SK-N-SH (cell line): ENCODE results near the gene ADAR. TPM values are rescaled to one million over a fixed set of nuclear protein-coding genes. Genes with fewer than 3 reads are reported as not detected.

Experiments used
- CTCF ChIA-PET: fragments of 300-600, 350-600 bp; formaldehyde crosslinking; extraction: SDS; loops from one replicate; lab custom pipeline; 2021; lab: Yijun Ruan, JAX
- POLR2A ChIA-PET: fragments of 350-600 bp; sonication (Branson Sonifier 250); formaldehyde crosslinking; extraction: SDS; loops from one replicate; lab custom pipeline; 2020; ENCODE audit warnings: antibody characterized with exemption, inconsistent platforms; lab: Yijun Ruan, JAX
- DNase-seq: peaks from one replicate; pipeline ENCODE4 v3.0.0; 2012
- H2AFZ ChIP-seq: fragments of 200-600 bp; sonication (generic); 2 replicates; pipeline ENCODE4 v1.8.1; 2016; ENCODE audit warnings: antibody characterized with exemption, mild to moderate bottlenecking, low read depth
- H3F3A ChIP-seq: fragments of 200-600 bp; sonication (generic); replicated peaks from 2 replicates; pipeline ENCODE3; 2016; ENCODE audit warnings: antibody characterized with exemption, mild to moderate bottlenecking; ENCODE audit not compliant: insufficient read depth
- H3K27ac ChIP-seq, 2 experiments: fragments of 200-500 bp in 1 of 2; fragments of 200-600 bp in 1 of 2; sonication (Bioruptor generic) in 1 of 2; sonication (generic), shearing (Covaris generic) in 1 of 2; 2 replicates each; pipeline versions ENCODE4 v1.5.1 to v1.6.1; 2014 to 2016; ENCODE audit warnings: low read depth in 2 of 2, inconsistent platforms in 1 of 2, low read length in 1 of 2, mild to moderate bottlenecking in 1 of 2, mixed read lengths in 1 of 2
- H3K27me3 ChIP-seq: fragments of 200-600 bp; sonication (generic), shearing (Covaris generic); 2 replicates; pipeline ENCODE4 v1.6.1; 2016; ENCODE audit warnings: mixed run types; ENCODE audit not compliant: insufficient read depth
- H3K36me3 ChIP-seq, 2 experiments: fragments of 200-500 bp in 1 of 2; fragments of 200-600 bp in 1 of 2; sonication (Bioruptor generic) in 1 of 2; sonication (generic) in 1 of 2; replicated peaks in 1 of 2; 2 replicates each; pipeline versions ENCODE3 to v1.5.1; 2014 to 2016; ENCODE audit warnings: low read length in 1 of 2, mild to moderate bottlenecking in 1 of 2; ENCODE audit not compliant: insufficient read depth in 2 of 2, control insufficient read depth in 1 of 2
- H3K4me1 ChIP-seq, 2 experiments: fragments of 200-500 bp in 1 of 2; fragments of 200-600 bp in 1 of 2; sonication (Bioruptor generic) in 1 of 2; sonication (generic), shearing (Covaris generic) in 1 of 2; 2 replicates each; pipeline versions ENCODE4 v1.5.1 to v1.6.1; 2014 to 2016; ENCODE audit warnings: low read depth in 1 of 2, low read length in 1 of 2, mixed run types in 1 of 2; ENCODE audit not compliant: insufficient read depth in 2 of 2, control insufficient read depth in 1 of 2
- H3K4me2 ChIP-seq: fragments of 200-600 bp; sonication (generic), shearing (Covaris generic); 2 replicates; pipeline ENCODE4 v1.6.1; 2017; ENCODE audit warnings: mixed run types
- H3K4me3 ChIP-seq, 2 experiments: fragments of 200-500 bp in 1 of 2; fragments of 200-600 bp in 1 of 2; sonication (Bioruptor generic) in 1 of 2; sonication (generic), shearing (Covaris generic) in 1 of 2; 2 replicates each; pipeline versions ENCODE4 v1.5.1 to v1.8.1; 2014 to 2016; ENCODE audit warnings: low read depth in 2 of 2, inconsistent platforms in 1 of 2, low read length in 1 of 2, mild to moderate bottlenecking in 1 of 2, mixed read lengths in 1 of 2, moderate library complexity in 1 of 2
- H3K79me2 ChIP-seq: fragments of 200-600 bp; sonication (generic); 2 replicates; pipeline ENCODE4 v1.8.1; 2017; ENCODE audit warnings: mild to moderate bottlenecking; ENCODE audit not compliant: insufficient read depth
- H3K9ac ChIP-seq: fragments of 200-600 bp; sonication (generic); 2 replicates; pipeline ENCODE4 v1.6.1; 2017; ENCODE audit warnings: mixed run types
- H3K9me2 ChIP-seq: fragments of 200-600 bp; sonication (generic); 2 replicates; pipeline ENCODE4 v1.6.1; 2017; ENCODE audit warnings: mixed run types
- H3K9me3 ChIP-seq: fragments of 200-600 bp; sonication (generic); 2 replicates; pipeline ENCODE4 v1.6.1; 2017; ENCODE audit warnings: mixed run types, mild to moderate bottlenecking, moderate library complexity
- H4K20me1 ChIP-seq: fragments of 200-600 bp; sonication (generic); 2 replicates; pipeline ENCODE4 v1.6.1; 2017; ENCODE audit warnings: mild to moderate bottlenecking, mixed run types; ENCODE audit not compliant: insufficient read depth
- CHD2 ChIP-seq: fragments of 150-350 bp; IDR thresholded peaks from 2 replicates; pipeline ENCODE4 v1.6.1; 2018; ENCODE audit warnings: low read length; ENCODE audit not compliant: partially characterized antibody
- ELF1 ChIP-seq: IDR thresholded peaks from 2 replicates; pipeline ENCODE4 v1.4.0; 2012
- EP300 ChIP-seq, 2 experiments: IDR thresholded peaks; 2 replicates each; pipeline versions ENCODE4 v1.4.0 to v1.6.1; 2012; ENCODE audit warnings: borderline replicate concordance in 1 of 2, low read depth in 1 of 2, low read length in 1 of 2
- EZH2phosphoT487 ChIP-seq: fragments of 200-600 bp; sonication (generic); IDR thresholded peaks from 2 replicates; pipeline ENCODE4 v1.6.1; 2017; ENCODE audit warnings: low read depth, mixed run types, mild to moderate bottlenecking, antibody characterized with exemption, moderate library complexity, borderline replicate concordance
- FOXJ3 ChIP-seq: sonication (generic); formaldehyde crosslinking; IDR thresholded peaks from 2 replicates; pipeline ENCODE4 v1.5.1; 2020; ENCODE audit warnings: mild to moderate bottlenecking, missing genetic modification reagents
- FOXM1 ChIP-seq: IDR thresholded peaks from 2 replicates; pipeline ENCODE4 v1.4.0; 2012; ENCODE audit warnings: low read depth, mild to moderate bottlenecking
- GABPA ChIP-seq: IDR thresholded peaks from 2 replicates; pipeline ENCODE4 v1.4.0; 2012; ENCODE audit warnings: low read depth, mild to moderate bottlenecking
- JUND ChIP-seq: IDR thresholded peaks from 2 replicates; pipeline ENCODE4 v1.4.0; 2012
- MEF2A ChIP-seq: IDR thresholded peaks from 2 replicates; pipeline ENCODE4 v1.4.0; 2012; ENCODE audit warnings: low read depth, borderline replicate concordance
- RAD21 ChIP-seq: IDR thresholded peaks from 2 replicates; pipeline ENCODE4 v1.6.1; 2012; ENCODE audit warnings: mild to moderate bottlenecking, low read length
- RCOR1 ChIP-seq: fragments of 150-350 bp; IDR thresholded peaks from 2 replicates; pipeline ENCODE4 v1.6.1; 2017; ENCODE audit warnings: antibody characterized with exemption, low read length
- RFX5 ChIP-seq: IDR thresholded peaks from 2 replicates; pipeline ENCODE4 v1.6.1; 2012; ENCODE audit warnings: mild to moderate bottlenecking, improper control_type of control experiment, low read length
- SIN3A ChIP-seq: IDR thresholded peaks from 2 replicates; pipeline ENCODE4 v1.6.1; 2012; ENCODE audit warnings: low read depth, mild to moderate bottlenecking, low read length, moderate library complexity, borderline replicate concordance
- SMC3 ChIP-seq: IDR thresholded peaks from 2 replicates; pipeline ENCODE4 v1.6.1; 2012; ENCODE audit warnings: low read depth, low read length, improper control_type of control experiment
- TAF1 ChIP-seq: IDR thresholded peaks from 2 replicates; pipeline ENCODE4 v1.6.1; 2012; ENCODE audit warnings: low read depth, mild to moderate bottlenecking, low read length, moderate library complexity, borderline replicate concordance
- TEAD4 ChIP-seq: IDR thresholded peaks from 2 replicates; pipeline ENCODE4 v1.4.0; 2012; ENCODE audit warnings: mild to moderate bottlenecking, borderline replicate concordance; ENCODE audit not compliant: insufficient read depth
- USF2 ChIP-seq: fragments of 150-350 bp; IDR thresholded peaks from 2 replicates; pipeline ENCODE4 v1.6.1; 2017; ENCODE audit warnings: antibody characterized with exemption, low read length, low read depth, borderline replicate concordance
- WGBS: methylation state at CpG from one replicate; pipeline ENCODE4 v1.1.6; 2017; ENCODE audit warnings: low lambda C conversion rate; 5-methylcytosine and 5-hydroxymethylcytosine counted together
- polyA plus RNA-seq, 3 experiments: library from polyadenylated mRNA; depleted of rRNA; stranded (reverse); fragments of >200 nt; gene quantifications; 2 replicates each; pipeline ENCODE4 v1.2.3, GENCODE V29; 2012
- TF ChIP-seq, protein P1 (sequence below): fragments of 200-600 bp; sonication (generic); IDR thresholded peaks from 2 replicates; pipeline ENCODE4 v1.6.1; 2017; ENCODE audit warnings: antibody characterized with exemption, mild to moderate bottlenecking, moderate library complexity
- TF ChIP-seq, protein P2 (sequence below): IDR thresholded peaks from 2 replicates; pipeline ENCODE4; 2012
- TF ChIP-seq, protein P3 (sequence below): IDR thresholded peaks from 2 replicates; pipeline ENCODE4 v1.4.0; 2012; ENCODE audit warnings: low read depth, borderline replicate concordance
- TF ChIP-seq, protein P4 (sequence below): IDR thresholded peaks from 2 replicates; pipeline ENCODE4 v1.6.1; 2012; ENCODE audit warnings: mild to moderate bottlenecking, low read depth, low read length, moderate library complexity

The ADAR gene
- polyA plus RNA-seq, 1 of the 3 experiments (the other 2 are of a cell fraction): 61.1 TPM

GRCh38 chr1:154559466-154560044 lies 48.4 kb downstream of the ADAR start:
- peak overlapping the region; percentile 75 to 96 for H3K27ac ChIP-seq
- H3K4me3 ChIP-seq: peak overlapping the region; percentile 60 to 87
- peaks cover 7 to 32% of the 10 kb centered on the region in 2 experiments; a peak in 2 of 4 replicates for H3K4me1 ChIP-seq
- peak overlapping the region; percentile 68 for H3K9ac ChIP-seq
- ChIA-PET POLR2A (interaction anchor here (0.5 to 1.0 kb wide), 5 partner anchors 9 to 339 kb away, joined by 3 to 6 read pairs (median 4); partner anchors contain the start of gene CHRNB2), CTCF (interaction anchor here (0.6 to 3.7 kb wide), 40 partner anchors 9 to 571 kb away, joined by 3 to 41 read pairs (median 4); partner anchors contain the start of genes CHRNB2 and KCNN3)
- peaks cover 6% of the 10 kb centered on the region for H3F3A ChIP-seq
- H2AFZ ChIP-seq: peak overlapping the region; percentile 80
- WGBS: 13% methylated on average over 13 of the region's 13 CpGs
- TF ChIP-seq RCOR1 (0 out of 2 replicates have a peak, but pooled peaks have one; percentile 27), FOXM1 (no peak), USF2 (no peak), RAD21 (peak; percentile 93), SMC3 (peak; percentile 84), CHD2 (no peak), JUND (no peak), ELF1 (no peak), RFX5 (peak; percentile 60; the same call in 1 of the 2 replicates), FOXJ3 (CRISPR knock-in tag) (no peak), EZH2phosphoT487 (no peak), SIN3A (no peak), TEAD4 (no peak), EP300 (IDR thresholded peaks at IDR 0.05; ENCODE audit: borderline replicate concordance in 1 of 2, low read depth in 1 of 2, low read length in 1 of 2) (peak in 1 of 2 experiments; percentile 25; a peak in 1 of 4 replicates), GABPA (no peak), MEF2A (no peak), TAF1 (no peak)
- TF ChIP-seq, protein P1, sequence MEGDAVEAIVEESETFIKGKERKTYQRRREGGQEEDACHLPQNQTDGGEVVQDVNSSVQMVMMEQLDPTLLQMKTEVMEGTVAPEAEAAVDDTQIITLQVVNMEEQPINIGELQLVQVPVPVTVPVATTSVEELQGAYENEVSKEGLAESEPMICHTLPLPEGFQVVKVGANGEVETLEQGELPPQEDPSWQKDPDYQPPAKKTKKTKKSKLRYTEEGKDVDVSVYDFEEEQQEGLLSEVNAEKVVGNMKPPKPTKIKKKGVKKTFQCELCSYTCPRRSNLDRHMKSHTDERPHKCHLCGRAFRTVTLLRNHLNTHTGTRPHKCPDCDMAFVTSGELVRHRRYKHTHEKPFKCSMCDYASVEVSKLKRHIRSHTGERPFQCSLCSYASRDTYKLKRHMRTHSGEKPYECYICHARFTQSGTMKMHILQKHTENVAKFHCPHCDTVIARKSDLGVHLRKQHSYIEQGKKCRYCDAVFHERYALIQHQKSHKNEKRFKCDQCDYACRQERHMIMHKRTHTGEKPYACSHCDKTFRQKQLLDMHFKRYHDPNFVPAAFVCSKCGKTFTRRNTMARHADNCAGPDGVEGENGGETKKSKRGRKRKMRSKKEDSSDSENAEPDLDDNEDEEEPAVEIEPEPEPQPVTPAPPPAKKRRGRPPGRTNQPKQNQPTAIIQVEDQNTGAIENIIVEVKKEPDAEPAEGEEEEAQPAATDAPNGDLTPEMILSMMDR: peak; percentile 93
- TF ChIP-seq, protein P2, sequence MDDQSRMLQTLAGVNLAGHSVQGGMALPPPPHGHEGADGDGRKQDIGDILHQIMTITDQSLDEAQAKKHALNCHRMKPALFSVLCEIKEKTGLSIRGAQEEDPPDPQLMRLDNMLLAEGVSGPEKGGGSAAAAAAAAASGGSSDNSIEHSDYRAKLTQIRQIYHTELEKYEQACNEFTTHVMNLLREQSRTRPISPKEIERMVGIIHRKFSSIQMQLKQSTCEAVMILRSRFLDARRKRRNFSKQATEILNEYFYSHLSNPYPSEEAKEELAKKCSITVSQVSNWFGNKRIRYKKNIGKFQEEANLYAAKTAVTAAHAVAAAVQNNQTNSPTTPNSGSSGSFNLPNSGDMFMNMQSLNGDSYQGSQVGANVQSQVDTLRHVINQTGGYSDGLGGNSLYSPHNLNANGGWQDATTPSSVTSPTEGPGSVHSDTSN: no peak
- TF ChIP-seq, protein P3, sequence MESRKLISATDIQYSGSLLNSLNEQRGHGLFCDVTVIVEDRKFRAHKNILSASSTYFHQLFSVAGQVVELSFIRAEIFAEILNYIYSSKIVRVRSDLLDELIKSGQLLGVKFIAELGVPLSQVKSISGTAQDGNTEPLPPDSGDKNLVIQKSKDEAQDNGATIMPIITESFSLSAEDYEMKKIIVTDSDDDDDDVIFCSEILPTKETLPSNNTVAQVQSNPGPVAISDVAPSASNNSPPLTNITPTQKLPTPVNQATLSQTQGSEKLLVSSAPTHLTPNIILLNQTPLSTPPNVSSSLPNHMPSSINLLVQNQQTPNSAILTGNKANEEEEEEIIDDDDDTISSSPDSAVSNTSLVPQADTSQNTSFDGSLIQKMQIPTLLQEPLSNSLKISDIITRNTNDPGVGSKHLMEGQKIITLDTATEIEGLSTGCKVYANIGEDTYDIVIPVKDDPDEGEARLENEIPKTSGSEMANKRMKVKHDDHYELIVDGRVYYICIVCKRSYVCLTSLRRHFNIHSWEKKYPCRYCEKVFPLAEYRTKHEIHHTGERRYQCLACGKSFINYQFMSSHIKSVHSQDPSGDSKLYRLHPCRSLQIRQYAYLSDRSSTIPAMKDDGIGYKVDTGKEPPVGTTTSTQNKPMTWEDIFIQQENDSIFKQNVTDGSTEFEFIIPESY: no peak
- TF ChIP-seq, protein P4, sequence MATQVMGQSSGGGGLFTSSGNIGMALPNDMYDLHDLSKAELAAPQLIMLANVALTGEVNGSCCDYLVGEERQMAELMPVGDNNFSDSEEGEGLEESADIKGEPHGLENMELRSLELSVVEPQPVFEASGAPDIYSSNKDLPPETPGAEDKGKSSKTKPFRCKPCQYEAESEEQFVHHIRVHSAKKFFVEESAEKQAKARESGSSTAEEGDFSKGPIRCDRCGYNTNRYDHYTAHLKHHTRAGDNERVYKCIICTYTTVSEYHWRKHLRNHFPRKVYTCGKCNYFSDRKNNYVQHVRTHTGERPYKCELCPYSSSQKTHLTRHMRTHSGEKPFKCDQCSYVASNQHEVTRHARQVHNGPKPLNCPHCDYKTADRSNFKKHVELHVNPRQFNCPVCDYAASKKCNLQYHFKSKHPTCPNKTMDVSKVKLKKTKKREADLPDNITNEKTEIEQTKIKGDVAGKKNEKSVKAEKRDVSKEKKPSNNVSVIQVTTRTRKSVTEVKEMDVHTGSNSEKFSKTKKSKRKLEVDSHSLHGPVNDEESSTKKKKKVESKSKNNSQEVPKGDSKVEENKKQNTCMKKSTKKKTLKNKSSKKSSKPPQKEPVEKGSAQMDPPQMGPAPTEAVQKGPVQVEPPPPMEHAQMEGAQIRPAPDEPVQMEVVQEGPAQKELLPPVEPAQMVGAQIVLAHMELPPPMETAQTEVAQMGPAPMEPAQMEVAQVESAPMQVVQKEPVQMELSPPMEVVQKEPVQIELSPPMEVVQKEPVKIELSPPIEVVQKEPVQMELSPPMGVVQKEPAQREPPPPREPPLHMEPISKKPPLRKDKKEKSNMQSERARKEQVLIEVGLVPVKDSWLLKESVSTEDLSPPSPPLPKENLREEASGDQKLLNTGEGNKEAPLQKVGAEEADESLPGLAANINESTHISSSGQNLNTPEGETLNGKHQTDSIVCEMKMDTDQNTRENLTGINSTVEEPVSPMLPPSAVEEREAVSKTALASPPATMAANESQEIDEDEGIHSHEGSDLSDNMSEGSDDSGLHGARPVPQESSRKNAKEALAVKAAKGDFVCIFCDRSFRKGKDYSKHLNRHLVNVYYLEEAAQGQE: 0 out of 2 replicates have a peak, but pooled peaks have one; percentile 34
- H4K20me1 ChIP-seq: peaks cover 18% of the 10 kb centered on the region; the same call in 1 of the 2 replicates
- H3K79me2 ChIP-seq: peaks cover 35% of the 10 kb centered on the region
- peak; percentile 81 for DNase-seq
- no peaks in the 10 kb centered on the region for H3K27me3 ChIP-seq
- H3K36me3 ChIP-seq: peaks cover 12 to 18% of the 10 kb centered on the region in 2 experiments
- H3K9me3 ChIP-seq: no peaks in the 10 kb centered on the region
- peak overlapping the region; percentile 84 for H3K4me2 ChIP-seq
- no peaks in the 10 kb centered on the region for H3K9me2 ChIP-seq
